Tibial nerve (tissue), 4 donors: ENCODE data around the gene SWSAP1. TPM values are rescaled to one million over a fixed set of nuclear protein-coding genes. Genes with fewer than 3 reads are reported as not detected.
"Not testable (repeated sequence)": the region's sequence is repeated elsewhere in the genome, so short reads cannot be mapped to it uniquely, and the experiment has no call there.

Experiments used
- DNase-seq, 2 donors: peaks; one replicate each; pipeline ENCODE4 v3.0.0-alpha.2; 2019; ENCODE audit warnings: low spot score in 2 of 2
- H3K27ac ChIP-seq, 4 donors: fragments of 200-600 bp; sonication (generic) in 3 of 4; one replicate each; pipeline ENCODE4 v1.5.1; 2017 to 2019; ENCODE audit warnings: mild to moderate bottlenecking in 1 of 4
- H3K27me3 ChIP-seq, 2 donors: fragments of 200-600 bp; sonication (generic) in 1 of 2; one replicate each; pipeline versions ENCODE4 v1.5.1 to v1.6.0; 2017 to 2019
- H3K36me3 ChIP-seq, 3 donors: fragments of 200-600 bp; sonication (generic); one replicate each; pipeline ENCODE4 v1.5.1; 2018 to 2019
- H3K4me1 ChIP-seq, 4 donors: fragments of 200-600 bp; sonication (generic) in 3 of 4; one replicate each; pipeline ENCODE4 v1.5.1; 2017 to 2019
- H3K4me3 ChIP-seq, 4 donors: fragments of 200-600 bp; sonication (generic) in 3 of 4; one replicate each; pipeline ENCODE4 v1.5.1; 2017 to 2019; ENCODE audit warnings: mild to moderate bottlenecking in 1 of 4, moderate library complexity in 1 of 4
- H3K9me3 ChIP-seq, 4 donors: fragments of 200-600 bp; sonication (generic) in 3 of 4; one replicate each; pipeline ENCODE4 v1.5.1; 2017 to 2019
- CTCF ChIP-seq, 5 experiments: fragments of 200-600 bp in 3 of 5; fragments of 450-650 bp in 2 of 5; sonication (generic) in 3 of 5; IDR thresholded peaks; one replicate each; pipeline ENCODE4 v1.5.1; 2016 to 2019; ENCODE audit warnings: antibody characterized with exemption in 5 of 5, mild to moderate bottlenecking in 3 of 5, moderate library complexity in 2 of 5
- EP300 ChIP-seq, 2 donors: sonication (generic); formaldehyde crosslinking; IDR thresholded peaks; one replicate each; pipeline ENCODE4 v1.6.1; 2017; ENCODE audit warnings: antibody characterized with exemption in 2 of 2, mild to moderate bottlenecking in 1 of 2
- POLR2A ChIP-seq, 2 donors: fragments of 450-650 bp; IDR thresholded peaks; one replicate each; pipeline ENCODE4 v1.6.1; 2017; ENCODE audit warnings: antibody characterized with exemption in 2 of 2, mild to moderate bottlenecking in 2 of 2, moderate library complexity in 2 of 2
- WGBS, 2 donors: methylation state at CpG; one replicate each; pipeline ENCODE4 v1.1.5; 2018; 5-methylcytosine and 5-hydroxymethylcytosine counted together
- total RNA-seq, 4 donors: library from RNA; depleted of rRNA; stranded (reverse); fragments of >200 nt; gene quantifications; one replicate each; pipeline ENCODE4 v1.1.0, GENCODE V29; 2016

SWSAP1 gene
- total RNA-seq, 4 donors from 2014 or later: 2.3 to 5.7 (median 2.8) TPM

DNA sequence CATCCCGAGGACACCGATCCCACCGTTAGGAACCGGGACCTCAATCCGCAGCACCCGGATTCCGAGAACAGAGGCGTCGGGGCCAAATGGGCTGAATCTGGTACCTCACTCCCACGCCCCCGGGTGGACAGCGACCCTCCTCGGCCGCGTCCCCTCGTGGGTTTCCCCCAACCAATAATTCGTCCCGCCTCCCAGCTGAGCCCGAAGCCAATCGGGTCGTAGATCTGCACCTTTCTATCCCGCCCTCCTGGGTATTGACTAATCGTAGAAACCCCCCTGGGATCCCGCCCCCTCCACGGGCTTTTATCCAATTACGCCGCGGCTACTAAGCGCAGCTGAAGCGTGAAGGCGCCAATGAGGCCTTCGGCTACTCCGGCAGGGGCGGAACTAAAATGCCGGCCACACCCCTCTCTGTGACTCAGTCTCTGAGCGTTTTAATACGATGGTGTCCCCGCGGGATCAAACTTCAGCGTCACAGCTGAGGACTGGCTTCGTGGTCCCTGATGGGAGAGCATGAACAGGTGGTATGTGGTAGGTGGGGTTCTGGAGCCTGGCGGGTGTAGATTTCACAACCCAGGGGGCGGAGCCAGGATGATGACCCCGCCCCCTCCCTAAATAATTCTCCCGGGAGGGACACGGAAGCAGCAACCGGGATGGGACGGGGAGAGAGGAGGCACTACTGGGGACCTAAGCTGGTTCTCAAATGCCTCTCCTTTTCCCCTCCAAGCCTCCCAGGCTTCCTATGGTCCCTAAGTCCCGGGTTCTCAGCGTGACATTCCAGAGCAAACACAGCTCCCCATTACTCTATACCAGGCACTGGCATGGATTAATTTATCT, 28.1 kb upstream of the SWSAP1 start, which contains the start of the genes CCDC159 and TMEM205:
Gene CCDC159 (plus strand): TSS at position 416 of the 837 bp plus-strand sequence. CDS start 88 bp downstream, at position 504.
Gene TMEM205 (minus strand): TSS at position 165 of the 837 bp plus-strand sequence. CDS start 649 bp downstream, outside the sequence.
- Histone ChIP-seq H3K4me1 (peaks cover 0 to 35% (median 23%) of the 10 kb centered on the region in 4 donors), H3K27me3 (no peaks in the 10 kb centered on the region)
- WGBS, 2 donors: 1% methylated on average over 50 of the region's 50 CpGs

GRCh38 chr19:11347546-11348039, 26.9 kb upstream of the SWSAP1 start:
- Histone ChIP-seq H3K27me3 (no peaks in the 10 kb centered on the region), H3K4me1 (peaks cover 0 to 35% (median 23%) of the 10 kb centered on the region in 4 donors), H3K27ac (peak overlapping the region in 1 of 4 donors; percentile 96), H3K4me3 (no peak overlapping the region), H3K36me3 (peaks cover 0 to 18% (median 0%) of the 10 kb centered on the region in 3 donors), H3K9me3 (peaks cover 0 to 11% (median 0%) of the 10 kb centered on the region in 4 donors)
- no peak for DNase-seq
- TF ChIP-seq CTCF (IDR thresholded peaks at IDR 0.05) (no peak), EP300 (IDR thresholded peaks at IDR 0.05) (no peak), POLR2A (IDR thresholded peaks at IDR 0.05) (no peak)
- 80% methylated on average over 7 of the region's 7 CpGs for WGBS, 2 donors

More for the DNA sequence above, 28.1 kb upstream of the SWSAP1 start, which contains the start of the genes CCDC159 and TMEM205:
- peaks cover 0 to 31% (median 0%) of the 10 kb centered on the region in 3 donors for H3K36me3 ChIP-seq
- TF ChIP-seq EP300 (IDR thresholded peaks at IDR 0.05) (peak; percentile 90 to 91), CTCF (IDR thresholded peaks at IDR 0.05) (peak in 1 of 5 experiments; percentile 33), POLR2A (IDR thresholded peaks at IDR 0.05) (peak; percentile 56 to 74)
- peaks cover 0 to 11% (median 0%) of the 10 kb centered on the region in 4 donors for H3K9me3 ChIP-seq
- peak within 1 kb of the TSS; percentile 50 to 79 (median 62) for H3K4me3 ChIP-seq
- DNase-seq: peak; percentile 96 to 97
- peak within 1 kb of the TSS; percentile 81 to 96 (median 86) for H3K27ac ChIP-seq

GRCh38 chr19:11349171-11349570, 25.3 kb upstream of the SWSAP1 start:
- peaks cover 0 to 11% (median 0%) of the 10 kb centered on the region in 4 donors for H3K9me3 ChIP-seq
- no peaks in the 10 kb centered on the region for H3K27me3 ChIP-seq
- DNase-seq: no peak
- H3K27ac ChIP-seq: no peak overlapping the region
- peaks cover 0 to 23% (median 17%) of the 10 kb centered on the region in 4 donors for H3K4me1 ChIP-seq
- no peak overlapping the region for H3K4me3 ChIP-seq
- H3K36me3 ChIP-seq: peaks cover 0 to 25% (median 0%) of the 10 kb centered on the region in 3 donors
- no peak for TF ChIP-seq POLR2A (IDR thresholded peaks at IDR 0.05)
- TF ChIP-seq CTCF (IDR thresholded peaks at IDR 0.05): no peak
- TF ChIP-seq EP300 (IDR thresholded peaks at IDR 0.05): no peak
- 86 to 92% methylated on average over 4 of the region's 4 CpGs for WGBS, 2 donors

DNA sequence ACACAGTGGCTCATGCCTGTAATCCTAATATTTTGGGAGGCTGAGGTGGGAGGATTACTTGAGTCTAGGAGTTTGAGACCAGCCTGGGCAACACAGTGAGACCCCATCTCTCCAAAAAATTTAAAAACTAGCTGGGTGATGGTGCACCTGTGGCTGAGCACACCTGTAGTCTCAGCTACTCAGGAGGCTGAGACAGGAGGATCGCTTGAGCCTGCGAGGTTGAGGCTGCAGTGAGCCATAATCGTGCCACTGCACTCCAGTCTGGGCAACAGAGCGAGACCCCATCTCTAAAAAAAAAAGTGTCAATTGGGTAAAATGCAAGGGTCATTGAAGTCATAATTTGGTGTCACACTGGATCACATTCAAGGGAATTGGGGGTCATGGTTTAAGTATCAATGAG, 20.4 kb upstream of the SWSAP1 start:
- peaks cover 0 to 30% (median 0%) of the 10 kb centered on the region in 3 donors for H3K36me3 ChIP-seq
- H3K4me1 ChIP-seq: peaks cover 0 to 19% (median 4%) of the 10 kb centered on the region in 4 donors
- not testable (repeated sequence) for H3K9me3 ChIP-seq, DNase-seq, H3K27me3 ChIP-seq, H3K4me3 ChIP-seq, H3K27ac ChIP-seq
- WGBS, 2 donors: 95 to 96% methylated on average over 4 of the region's 4 CpGs

DNA sequence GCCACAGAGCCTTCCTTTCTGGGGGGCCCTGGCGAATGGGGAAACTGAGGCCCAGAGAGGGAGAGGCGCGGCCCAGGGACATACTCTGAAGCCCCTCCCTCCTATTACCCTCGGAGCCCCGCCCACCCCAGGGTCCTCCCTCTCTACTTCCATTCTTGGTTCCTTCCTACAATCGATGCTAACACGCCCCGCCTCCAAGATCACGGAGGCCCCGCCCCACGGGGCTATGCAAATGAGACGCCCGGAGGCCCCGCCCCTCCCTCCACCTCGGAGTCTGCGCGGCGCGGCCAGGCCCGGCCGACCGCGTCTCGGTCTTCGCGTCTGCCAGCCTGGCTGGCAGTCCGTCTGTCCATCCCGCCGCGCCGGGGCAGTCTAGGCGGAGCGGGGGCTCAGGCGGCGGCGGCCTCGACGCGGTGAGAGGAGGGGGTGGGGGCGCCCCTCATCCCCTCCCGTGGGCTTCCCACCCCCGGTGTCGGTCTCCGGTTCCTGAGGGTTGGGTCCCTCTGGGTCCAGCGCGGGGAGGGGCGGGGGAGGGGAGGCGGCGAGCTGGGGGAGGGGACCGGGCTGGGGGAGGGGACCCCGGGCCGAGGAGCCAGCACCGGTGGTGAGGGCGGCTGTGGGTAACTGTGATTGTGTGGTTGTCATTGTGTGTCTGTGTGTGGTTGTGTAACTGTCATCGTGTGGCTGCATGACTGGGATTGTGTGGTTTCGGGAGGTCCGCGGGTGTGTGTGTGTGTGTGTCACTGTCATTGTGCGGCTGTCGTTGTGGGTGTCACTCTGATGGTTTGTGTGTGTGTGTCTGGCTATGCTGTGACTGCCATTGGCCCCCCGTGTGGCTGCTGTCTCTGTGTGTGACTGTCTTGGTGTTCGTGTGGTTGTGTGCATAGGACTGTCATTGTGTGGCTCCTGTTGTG, 19.0 kb upstream of the SWSAP1 start, which contains the start of gene PLPPR2:
Gene PLPPR2 (plus strand): TSS at position 273 of the 914 bp plus-strand sequence. CDS start 2,242 bp downstream, outside the sequence.
- Histone ChIP-seq H3K27me3 (no peaks in the 10 kb centered on the region), H3K4me1 (peaks cover 0 to 19% (median 4%) of the 10 kb centered on the region in 4 donors), H3K9me3 (no peaks in the 10 kb centered on the region), H3K27ac (peak within 1 kb of the TSS; percentile 74 to 87 (median 76)), H3K4me3 (peak within 1 kb of the TSS; percentile 57 to 77 (median 64)), H3K36me3 (peaks cover 0 to 33% (median 0%) of the 10 kb centered on the region in 3 donors)
- DNase-seq: peak; percentile 96 to 97
- 2 to 6% methylated on average over 30 to 43 of the region's 62 CpGs for WGBS, 2 donors
- peak in 1 of 2 donors; percentile 65 for TF ChIP-seq EP300 (IDR thresholded peaks at IDR 0.05)
- peak in 1 of 5 experiments; percentile 19 for TF ChIP-seq CTCF (IDR thresholded peaks at IDR 0.05)
- peak; percentile 35 to 73 for TF ChIP-seq POLR2A (IDR thresholded peaks at IDR 0.05)
